ENCODE data around the gene RPS15A.
"Not testable (repeated sequence)": the region's sequence is repeated elsewhere in the genome, so short reads cannot be mapped to it uniquely, and the experiment has no call there.

RPS15A gene

DNA sequence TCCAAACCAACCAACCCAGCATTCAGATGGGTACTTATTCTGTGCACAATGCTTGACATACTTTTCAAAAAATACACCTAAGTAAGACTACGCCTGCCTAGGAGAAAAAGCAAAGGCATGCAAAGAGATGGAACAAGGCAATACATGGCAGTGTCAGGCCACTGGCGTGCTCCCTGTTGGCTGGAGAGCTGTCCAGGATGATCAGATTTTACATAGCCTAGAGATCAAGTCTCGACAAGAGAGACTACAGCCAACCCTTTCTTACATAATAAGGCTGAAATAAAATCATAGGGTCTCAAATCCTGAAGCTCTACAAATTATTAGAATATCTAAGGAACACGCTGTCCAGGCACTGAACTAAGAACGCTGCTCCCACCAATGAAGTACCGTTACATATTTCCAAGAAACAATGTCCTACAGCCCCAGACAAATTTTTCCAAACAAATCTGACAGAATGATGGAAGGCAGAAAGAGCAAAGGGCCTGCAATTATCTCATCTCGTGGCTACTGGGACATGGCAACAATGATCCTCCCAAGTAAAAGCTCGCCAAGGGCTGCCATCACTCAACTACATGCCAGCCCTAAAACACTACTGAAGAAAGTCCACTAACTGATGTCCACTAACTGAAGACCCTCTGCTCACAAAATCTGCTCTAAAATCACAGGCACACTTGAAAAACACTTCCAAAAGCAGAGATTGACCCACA lies 5.1 kb downstream of the RPS15A start:
- H3K4me3 ChIP-seq (replicated peaks; ENCODE audit: low read depth, low read length) = no peak overlapping the region
- TF ChIP-seq, protein P1, sequence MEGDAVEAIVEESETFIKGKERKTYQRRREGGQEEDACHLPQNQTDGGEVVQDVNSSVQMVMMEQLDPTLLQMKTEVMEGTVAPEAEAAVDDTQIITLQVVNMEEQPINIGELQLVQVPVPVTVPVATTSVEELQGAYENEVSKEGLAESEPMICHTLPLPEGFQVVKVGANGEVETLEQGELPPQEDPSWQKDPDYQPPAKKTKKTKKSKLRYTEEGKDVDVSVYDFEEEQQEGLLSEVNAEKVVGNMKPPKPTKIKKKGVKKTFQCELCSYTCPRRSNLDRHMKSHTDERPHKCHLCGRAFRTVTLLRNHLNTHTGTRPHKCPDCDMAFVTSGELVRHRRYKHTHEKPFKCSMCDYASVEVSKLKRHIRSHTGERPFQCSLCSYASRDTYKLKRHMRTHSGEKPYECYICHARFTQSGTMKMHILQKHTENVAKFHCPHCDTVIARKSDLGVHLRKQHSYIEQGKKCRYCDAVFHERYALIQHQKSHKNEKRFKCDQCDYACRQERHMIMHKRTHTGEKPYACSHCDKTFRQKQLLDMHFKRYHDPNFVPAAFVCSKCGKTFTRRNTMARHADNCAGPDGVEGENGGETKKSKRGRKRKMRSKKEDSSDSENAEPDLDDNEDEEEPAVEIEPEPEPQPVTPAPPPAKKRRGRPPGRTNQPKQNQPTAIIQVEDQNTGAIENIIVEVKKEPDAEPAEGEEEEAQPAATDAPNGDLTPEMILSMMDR (IDR thresholded peaks at IDR 0.05; ENCODE audit: low read length, missing control alignments) = no peak
- DNase-seq (ENCODE audit: low read depth) = peak; percentile 16

DNA sequence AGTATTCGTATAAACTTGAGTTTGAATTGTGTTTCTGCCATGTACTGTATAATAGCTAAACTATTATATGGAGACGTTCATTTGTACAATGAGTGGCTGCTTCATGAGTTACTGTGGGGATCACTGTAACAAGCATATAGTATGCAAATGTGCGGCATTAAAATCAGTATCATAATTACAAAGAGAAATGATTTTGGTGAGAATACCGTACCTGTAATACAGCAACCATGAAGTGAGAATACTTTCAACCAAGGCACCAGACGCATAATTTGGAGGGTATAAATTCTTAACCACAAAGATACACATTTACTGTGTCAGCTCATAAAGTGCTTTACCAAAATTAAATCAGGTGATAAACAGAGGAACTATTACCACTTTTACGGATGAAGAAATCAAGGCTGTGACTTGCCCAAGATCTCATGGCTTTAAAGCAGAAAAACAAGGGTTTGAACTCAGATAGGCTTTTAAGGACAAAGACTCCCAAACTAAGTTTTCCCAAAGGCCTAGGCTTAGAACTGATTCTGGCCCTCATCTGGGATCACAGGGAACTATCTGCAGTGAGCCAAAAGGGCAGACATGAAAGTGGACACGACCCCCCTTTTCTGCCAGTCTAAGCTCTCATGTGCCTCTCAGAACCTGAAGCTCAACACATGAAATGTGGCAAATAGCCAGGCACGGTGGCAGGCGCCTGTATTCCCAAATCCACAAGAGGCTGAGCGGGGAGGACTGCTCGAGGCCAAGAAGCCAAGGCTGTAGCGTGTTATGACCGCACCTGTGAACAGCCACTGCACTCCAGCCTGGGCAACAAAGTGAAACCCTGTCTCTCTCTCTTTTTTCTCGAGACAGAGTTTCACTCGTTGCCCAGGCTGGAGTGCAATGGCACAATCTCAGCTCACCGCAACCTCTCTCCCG lies 6.4 kb downstream of the RPS15A start:
- TF ChIP-seq, protein P1 (IDR thresholded peaks at IDR 0.05; ENCODE audit: low read length, missing control alignments) = no peak
- no peak overlapping the region for H3K4me3 ChIP-seq (replicated peaks; ENCODE audit: low read depth, low read length)
- no peak for DNase-seq (ENCODE audit: low read depth)

DNA sequence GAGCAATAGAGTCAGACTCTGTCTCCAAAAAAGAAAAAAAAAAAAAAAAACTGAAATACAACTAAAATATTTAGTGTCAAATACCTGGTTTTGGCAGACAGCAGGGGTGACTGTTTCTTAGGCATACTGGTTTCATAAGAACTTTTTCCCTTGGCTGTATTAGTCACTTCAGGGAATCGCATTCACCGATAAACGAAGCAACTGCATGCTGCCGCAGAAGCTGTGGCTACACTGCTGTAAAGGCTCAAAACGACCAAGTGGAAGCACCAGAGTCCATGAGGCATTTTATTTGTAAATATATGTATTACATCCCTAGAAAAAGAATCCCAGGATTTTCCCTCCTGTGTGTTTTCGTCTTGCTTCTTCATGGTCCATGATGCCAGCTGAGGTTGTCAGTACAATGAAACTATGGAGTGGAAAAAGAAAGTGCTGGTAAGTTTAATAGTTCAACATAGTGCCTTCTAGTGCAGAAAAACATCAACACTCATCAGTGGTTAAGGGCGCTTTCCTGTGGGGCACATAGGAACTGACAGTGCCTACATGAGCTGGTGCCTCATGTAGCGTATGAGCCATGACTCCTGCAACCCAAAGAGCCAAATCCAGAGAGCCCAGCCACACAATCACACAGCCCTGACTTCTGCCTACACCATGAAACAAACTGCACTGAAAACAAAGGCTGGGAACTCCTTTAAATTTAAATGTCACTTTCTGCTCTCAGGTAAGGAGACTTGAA lies 7.3 kb downstream of the RPS15A start:
- no peak overlapping the region for H3K4me3 ChIP-seq (replicated peaks; ENCODE audit: low read depth, low read length)
- no peak for DNase-seq (ENCODE audit: low read depth)
- TF ChIP-seq, protein P1 (IDR thresholded peaks at IDR 0.05; ENCODE audit: low read length, missing control alignments) = no peak

DNA sequence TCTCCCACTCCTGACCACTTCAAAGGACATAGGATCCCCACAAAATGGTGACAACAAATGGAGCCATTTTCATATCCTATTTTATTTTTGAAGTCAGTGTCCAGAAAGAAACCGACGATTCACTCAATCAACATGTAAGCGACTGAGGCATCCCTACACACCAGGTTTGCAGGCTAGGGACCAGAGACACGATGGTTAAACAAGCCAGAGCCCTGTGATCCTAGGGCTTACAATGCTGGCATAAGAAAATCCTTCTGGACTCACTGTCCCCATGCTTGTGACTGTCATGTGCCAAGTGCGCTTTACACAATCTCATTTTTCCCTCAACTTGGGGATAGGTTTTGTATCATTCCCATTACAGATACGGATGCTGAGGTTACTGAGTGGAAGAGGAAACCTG lies 8.9 kb downstream of the RPS15A start:
- H3K4me3 ChIP-seq (replicated peaks; ENCODE audit: low read depth, low read length); DNase-seq (ENCODE audit: low read depth): not testable (repeated sequence)

DNA sequence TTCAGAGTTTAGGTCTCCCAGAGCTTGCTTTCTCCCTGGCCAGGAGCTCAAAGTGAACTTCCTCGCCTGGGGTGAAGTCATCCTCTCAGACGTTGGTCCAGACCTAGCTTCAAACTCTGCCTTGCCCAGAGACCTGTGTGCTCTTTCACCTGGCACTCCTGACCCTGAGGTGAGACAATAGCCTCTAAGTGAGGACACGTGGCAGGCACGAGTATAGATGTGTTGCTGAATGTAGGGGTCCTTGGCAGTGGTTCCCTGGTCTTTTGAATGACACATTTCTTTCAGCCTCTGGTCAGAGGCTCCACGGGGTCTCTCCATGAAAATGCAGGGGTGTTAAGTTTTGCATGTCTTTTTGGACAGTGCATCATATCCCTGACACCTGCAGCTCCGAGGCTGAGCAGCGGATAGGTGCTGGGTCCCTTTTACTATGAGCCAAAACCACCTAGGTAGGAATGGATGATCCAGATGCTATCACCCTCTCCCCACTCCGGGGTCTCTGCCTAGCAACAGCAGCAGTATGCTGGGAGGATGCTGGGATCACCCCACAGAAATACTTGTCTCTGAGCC lies 9.6 kb downstream of the RPS15A start:
- DNase-seq (ENCODE audit: low read depth); H3K4me3 ChIP-seq (replicated peaks; ENCODE audit: low read depth, low read length): not testable (repeated sequence)

DNA sequence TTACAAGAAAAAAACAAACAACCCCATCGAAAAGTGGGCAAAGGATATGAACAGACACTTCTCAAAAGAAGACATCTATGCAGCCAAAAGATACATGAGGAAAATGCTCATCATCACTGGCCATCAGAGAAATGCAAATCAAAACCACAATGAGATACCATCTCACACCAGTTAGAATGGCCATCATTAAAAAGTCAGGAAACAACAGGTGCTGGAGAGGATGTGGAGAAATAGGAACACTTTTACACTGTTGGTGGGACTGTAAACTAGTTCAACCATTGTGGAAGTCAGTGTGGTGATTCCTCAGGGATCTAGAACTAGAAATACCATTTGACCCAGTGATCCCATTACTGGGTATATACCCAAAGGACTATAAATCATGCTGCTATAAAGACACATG lies 12.5 kb downstream of the RPS15A start:
- DNase-seq (ENCODE audit: low read depth); H3K4me3 ChIP-seq (replicated peaks; ENCODE audit: low read depth, low read length): not testable (repeated sequence)

DNA sequence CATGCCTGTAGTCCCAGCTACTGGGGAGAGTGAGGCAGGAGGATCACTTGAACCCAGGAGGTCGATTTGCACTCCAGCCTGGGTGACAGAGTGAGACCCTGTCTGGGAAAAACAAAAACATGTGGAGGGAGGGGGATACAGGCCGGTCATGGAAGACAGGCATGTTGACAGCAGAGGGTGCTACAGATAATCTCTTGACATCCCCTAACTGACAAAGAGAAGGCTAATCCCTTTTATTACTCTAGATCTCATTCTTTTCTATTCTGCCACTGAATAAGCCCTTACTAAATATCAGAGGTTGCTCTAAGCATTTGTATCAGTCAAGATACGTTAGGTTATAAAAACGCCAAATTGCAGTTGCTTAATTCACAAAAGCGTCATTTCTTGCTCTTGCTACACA lies 13.8 kb downstream of the RPS15A start:
- not testable (repeated sequence) for DNase-seq (ENCODE audit: low read depth); H3K4me3 ChIP-seq (replicated peaks; ENCODE audit: low read depth, low read length)

DNA sequence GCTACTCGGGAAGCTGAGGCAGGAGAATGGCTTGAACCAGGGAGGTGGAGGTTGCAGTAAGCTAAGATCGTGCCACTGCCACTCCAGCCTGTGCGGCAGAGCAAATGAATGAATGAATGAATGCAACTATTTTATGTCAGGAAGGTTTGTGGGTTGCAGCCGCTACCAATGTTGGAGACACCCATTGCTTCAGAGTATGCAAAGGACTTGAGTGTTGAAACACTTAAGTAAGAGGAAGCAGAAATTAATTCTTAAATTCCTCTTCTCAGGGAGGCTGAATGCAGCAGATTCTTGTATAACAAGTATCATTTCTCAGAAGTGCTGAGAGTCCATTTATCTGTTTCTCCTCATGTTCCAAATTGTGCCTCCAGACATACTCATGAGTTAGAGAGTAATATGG lies 15.5 kb downstream of the RPS15A start:
- not testable (repeated sequence) for H3K4me3 ChIP-seq (replicated peaks; ENCODE audit: low read depth, low read length); DNase-seq (ENCODE audit: low read depth)

DNA sequence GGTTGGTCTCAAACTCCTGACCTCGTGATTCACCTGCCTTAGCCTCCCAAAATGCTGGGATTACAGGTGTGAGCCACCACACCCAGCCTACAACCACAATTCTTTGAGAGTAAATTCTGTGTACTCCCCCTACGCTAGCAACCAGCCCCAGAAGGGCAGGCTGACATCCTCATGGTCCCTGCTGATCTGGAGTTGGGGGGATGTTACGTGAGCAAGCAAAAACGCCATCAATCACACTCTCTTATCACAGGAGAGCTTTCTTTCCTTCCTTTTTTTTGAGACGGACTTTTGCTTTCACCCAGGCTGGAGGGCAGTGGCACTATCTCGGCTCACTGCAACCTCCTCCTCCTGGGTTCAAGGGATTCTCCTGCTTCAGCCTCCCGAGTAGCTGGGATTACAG lies 18.0 kb downstream of the RPS15A start:
- not testable (repeated sequence) for DNase-seq (ENCODE audit: low read depth)

DNA sequence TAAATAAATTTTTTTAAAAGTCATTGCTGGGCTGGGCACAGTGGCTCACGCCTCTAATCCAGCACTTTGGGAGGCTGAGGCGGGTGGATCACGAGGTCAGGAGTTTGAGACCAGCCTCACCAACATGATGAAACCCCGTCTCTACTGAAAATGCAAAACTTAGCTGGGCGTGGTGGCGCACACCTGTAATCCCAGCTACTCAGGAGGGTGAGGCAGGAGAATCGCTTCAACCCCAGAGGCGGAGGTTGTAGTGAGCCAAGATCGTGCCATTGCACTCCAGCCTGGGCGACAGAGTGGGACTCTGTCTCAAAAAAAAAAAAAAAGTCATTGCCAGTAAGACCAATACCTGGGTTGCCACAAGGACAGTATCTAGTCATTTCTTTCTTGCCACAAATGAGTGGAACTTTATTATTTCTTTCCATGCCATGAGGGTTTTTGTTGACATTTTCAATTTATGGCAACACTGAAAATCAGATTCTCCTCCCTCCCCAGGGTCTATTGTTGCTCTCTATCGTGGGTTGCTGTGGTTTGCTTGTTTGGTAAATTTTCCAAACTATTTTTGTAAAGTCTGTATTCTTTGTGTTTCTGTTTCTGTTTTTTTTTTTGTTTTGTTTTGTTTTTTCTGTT lies 19.7 kb downstream of the RPS15A start:
- DNase-seq (ENCODE audit: low read depth); H3K4me3 ChIP-seq (replicated peaks; ENCODE audit: low read depth, low read length): not testable (repeated sequence)

More for the DNA sequence above, 18.0 kb downstream of the RPS15A start:
- not testable (repeated sequence) for H3K4me3 ChIP-seq (replicated peaks; ENCODE audit: low read depth, low read length)

DNA sequence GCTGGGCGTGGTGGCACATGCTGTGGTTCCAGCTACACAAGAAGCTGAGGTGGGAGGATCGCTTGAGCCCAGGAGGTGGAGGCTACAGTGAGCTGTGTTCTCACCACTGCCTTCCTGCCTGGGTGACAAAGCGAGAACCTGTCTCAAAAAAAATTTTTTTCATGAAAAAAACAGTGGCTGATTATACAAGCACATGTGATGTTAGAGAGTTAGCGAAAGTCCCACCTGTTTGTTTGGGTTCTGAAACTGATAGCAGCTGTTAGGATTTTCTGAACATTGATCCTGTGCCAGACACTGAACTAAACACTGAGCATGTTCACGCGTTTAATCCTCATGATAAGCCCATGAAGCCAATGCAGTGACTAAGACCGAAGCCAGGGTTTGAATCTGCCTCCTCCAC lies 22.9 kb downstream of the RPS15A start:
- not testable (repeated sequence) for DNase-seq (ENCODE audit: low read depth); H3K4me3 ChIP-seq (replicated peaks; ENCODE audit: low read depth, low read length)

DNA sequence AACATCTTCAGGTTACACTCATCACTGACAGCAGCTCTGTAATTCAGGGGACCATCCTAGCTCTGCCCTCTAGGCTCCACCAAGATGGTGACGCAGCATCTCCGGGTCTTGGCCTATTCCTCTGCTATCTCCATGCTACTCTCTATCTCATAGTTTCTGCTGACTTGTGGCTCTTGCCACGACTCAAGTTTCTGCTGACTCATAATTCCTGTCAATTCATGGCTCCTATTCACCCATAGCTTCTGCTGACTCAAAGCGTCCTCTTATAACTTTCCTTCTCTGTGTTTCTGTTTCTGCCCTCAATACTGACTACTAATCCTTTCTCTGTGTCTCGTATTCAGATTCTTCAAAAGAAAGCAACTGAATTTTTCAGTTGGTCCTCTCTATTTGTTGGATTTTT lies 27.4 kb downstream of the RPS15A start:
- not testable (repeated sequence) for DNase-seq (ENCODE audit: low read depth); H3K4me3 ChIP-seq (replicated peaks; ENCODE audit: low read depth, low read length)

Data from fibroblast of pulmonary artery (primary cell).